HepG2 (cell line): ENCODE data around the gene SDK1. TPM values are rescaled to one million over a fixed set of nuclear protein-coding genes. Genes with fewer than 3 reads are reported as not detected.

Experiments used
- ATAC-seq: fragments of 200-7000 bp; cut with Tn5 transposase; 3 replicates; pipeline ENCODE4 v1.9.1; 2020; ENCODE audit warnings: mild to moderate bottlenecking, moderate library complexity
- BruUV-seq: library from RNA; stranded (reverse); fragments of 400-500 nt; replicated peaks from 2 replicates; lab custom pipeline; 2021; lab: Mats Ljungman, UMichigan
- CTCF ChIA-PET: fragments of 300-600 bp; formaldehyde crosslinking; extraction: SDS; loops from one replicate; lab custom pipeline; 2021; ENCODE audit warnings: low total read pairs, inconsistent platforms, low intra/inter-chr PET ratio; lab: Yijun Ruan, JAX
- POLR2A ChIA-PET: fragments of 350-600 bp; sonication (Branson Sonifier 250); formaldehyde crosslinking; loops from one replicate; lab custom pipeline; 2020; ENCODE audit warnings: antibody characterized with exemption, inconsistent platforms; lab: Yijun Ruan, JAX
- DNase-seq: peaks from one replicate; pipeline ENCODE4 v3.0.0-alpha.2; 2015; ENCODE audit warnings: low spot score
- FAIRE-seq: peaks from 3 replicates; lab custom pipeline; 2011; peaks lifted over from hg19 to GRCh38; lab: Jason Lieb, UNC
- H2AFZ ChIP-seq: one replicate; pipeline ENCODE4 v1.6.1; 2011; ENCODE audit warnings: low read length, inconsistent platforms
- H3K27ac ChIP-seq: fragments of 300-600 bp; 3 replicates; pipeline ENCODE4 v1.8.0; 2011; ENCODE audit warnings: mixed run types, mild to moderate bottlenecking, mixed read lengths, low read length, inconsistent platforms; ENCODE audit not compliant: insufficient read depth; ENCODE audit errors: extremely low read length
- H3K27me3 ChIP-seq, 2 experiments: fragments of 200-600 bp in 1 of 2; 2 replicates in 1 of 2; 3 replicates in 1 of 2; pipeline versions ENCODE4 v1.6.0 to v1.8.0; 2011; ENCODE audit warnings: low read length in 2 of 2, mild to moderate bottlenecking in 2 of 2, moderate library complexity in 2 of 2, inconsistent platforms in 1 of 2; ENCODE audit not compliant: insufficient read depth in 2 of 2, control insufficient read depth in 1 of 2
- H3K36me3 ChIP-seq, 2 experiments: fragments of 200-600 bp in 1 of 2; replicated peaks in 1 of 2; 2 replicates in 1 of 2; 3 replicates in 1 of 2; pipeline versions ENCODE4 v1.5.1 to v1.8.0; 2011; ENCODE audit warnings: low read length in 2 of 2, inconsistent platforms in 1 of 2; ENCODE audit not compliant: insufficient read depth in 2 of 2, control insufficient read depth in 1 of 2
- H3K4me1 ChIP-seq: 2 replicates; pipeline ENCODE4 v1.5.1; 2012; ENCODE audit warnings: low read length, inconsistent platforms; ENCODE audit not compliant: insufficient read depth
- H3K4me2 ChIP-seq: 2 replicates; pipeline ENCODE4 v1.6.0; 2011; ENCODE audit warnings: low read depth, low read length, inconsistent platforms
- H3K4me3 ChIP-seq, 3 experiments: fragments of 200-600 bp in 1 of 3; sonication (generic), shearing (Covaris generic) in 1 of 3; replicated peaks in 1 of 3; 2 replicates each; pipeline ENCODE4 v1.5.1; 2011 to 2016; ENCODE audit warnings: low read length in 3 of 3, inconsistent platforms in 2 of 3, low read depth in 2 of 3, mild to moderate bottlenecking in 2 of 3, control low read depth in 1 of 3, mixed read lengths in 1 of 3; ENCODE audit not compliant: insufficient read depth in 1 of 3
- H3K79me2 ChIP-seq: one replicate; pipeline ENCODE4 v1.6.1; 2011; ENCODE audit warnings: low read length, inconsistent platforms; ENCODE audit not compliant: insufficient read depth
- H3K9ac ChIP-seq: 2 replicates; pipeline ENCODE4 v1.6.0; 2011; ENCODE audit warnings: mild to moderate bottlenecking, low read depth, low read length, inconsistent platforms; ENCODE audit not compliant: insufficient read depth
- H3K9me3 ChIP-seq: 2 replicates; pipeline ENCODE4 v1.5.1; 2012; ENCODE audit warnings: mild to moderate bottlenecking, low read length
- H4K20me1 ChIP-seq: 2 replicates; pipeline ENCODE4 v1.6.0; 2011; ENCODE audit warnings: inconsistent platforms, mild to moderate bottlenecking, low read length, moderate library complexity; ENCODE audit not compliant: insufficient read depth
- WGBS: methylation state at CpG from one replicate; pipeline ENCODE4 v1.1.6; 2017; ENCODE audit warnings: low lambda C conversion rate; 5-methylcytosine and 5-hydroxymethylcytosine counted together
- in situ Hi-C: cut with HindIII; loops from 2 replicates; pipeline ENCODE4 v1.10.0; 2017; ENCODE audit warnings: low pct_unique_long_range_greater_than_20kb; ENCODE audit not compliant: extremely low pct_ligation_motif_present
- intact Hi-C: fragments of 100-400 bp; cut with micrococcal nuclease; formaldehyde crosslinking; loops from one replicate; pipeline ENCODE4 v1.10.0; 2022; ENCODE audit not compliant: unreplicated experiment
- polyA plus RNA-seq, 8 experiments: library from polyadenylated mRNA; depleted of rRNA in 3 of 8; stranded (reverse) in 7 of 8; unstranded in 1 of 8; fragments of >200 nt; fragmentation: Illumina TruSeq in 4 of 8; extraction: Trizol in 4 of 8; gene quantifications; 2 replicates each; pipeline versions ENCODE4 v1.2.1 to v1.2.3, GENCODE V29; 2011 to 2016; ENCODE audit warnings: low read depth in 4 of 8, missing spikeins in 1 of 8, mixed read lengths in 1 of 8; ENCODE audit not compliant: insufficient read depth in 1 of 8
- total RNA-seq, 5 experiments: library from RNA; depleted of rRNA; stranded (reverse); fragments of >200 nt; fragmentation: Illumina TruSeq; extraction: Trizol; gene quantifications; 2 replicates each; pipeline ENCODE4 v1.2.3, GENCODE V29; 2016; ENCODE audit warnings: low read depth in 1 of 5
- TF ChIP-seq, protein P1 (sequence below): sonication (generic); formaldehyde crosslinking; IDR thresholded peaks from 2 replicates; pipeline ENCODE4 v1.4.0; 2020; ENCODE audit warnings: missing genetic modification reagents, borderline replicate concordance
- TF ChIP-seq, protein P2 (sequence below): sonication (generic); formaldehyde crosslinking; IDR thresholded peaks from 2 replicates; pipeline ENCODE4 v1.8.0; 2023; ENCODE audit warnings: mild to moderate bottlenecking, missing genetic modification reagents

The SDK1 gene
- total and polyA plus RNA-seq, 2 of the 13 experiments (the other 11 are each of a cell fraction or from before 2014, with no cell fraction given), result 0.35 to 2.4 TPM

DNA sequence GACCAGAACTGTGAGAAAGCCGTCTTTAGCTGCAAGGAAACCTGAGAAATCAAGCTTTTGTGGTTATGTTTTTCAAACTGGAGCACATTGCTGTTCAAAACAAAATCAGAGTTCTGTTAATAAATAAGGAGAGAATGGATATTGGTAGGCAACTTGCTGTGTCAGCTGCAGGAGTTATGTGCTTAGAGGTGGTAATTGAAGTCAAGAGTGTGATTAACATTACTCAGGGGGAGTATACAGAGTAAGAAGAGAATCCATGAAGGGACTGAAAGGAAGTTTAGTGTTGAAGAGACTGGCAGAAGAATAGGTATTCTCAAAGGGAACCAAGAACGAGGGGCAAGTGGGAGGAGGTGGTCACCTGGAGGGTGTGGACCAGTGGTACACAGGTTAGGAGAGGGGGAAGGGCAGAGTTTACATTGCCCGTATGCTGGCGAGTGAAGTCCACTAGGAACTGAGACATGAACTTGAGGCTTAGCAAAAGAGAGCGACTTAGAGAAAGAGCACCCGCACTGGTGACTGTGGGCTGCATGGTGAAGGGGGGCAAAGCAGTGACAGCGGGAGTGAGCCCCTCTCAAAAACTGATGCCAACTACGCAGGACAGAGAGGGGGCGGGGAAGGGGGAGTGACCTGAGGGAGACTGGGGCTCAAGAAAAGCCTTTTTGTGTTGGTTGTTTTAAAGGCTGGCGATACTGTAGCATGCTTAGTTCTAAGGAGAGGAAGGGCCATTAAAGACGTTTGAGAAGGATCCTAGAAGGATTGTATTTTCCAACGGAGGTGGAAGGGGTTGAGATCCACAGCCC lies 80.0 kb downstream of the SDK1 start:
- CTCF ChIA-PET, result no interaction called here

More for the DNA sequence above, 80.0 kb downstream of the SDK1 start:
- Histone ChIP-seq H3K4me1 (peaks cover 57% of the 10 kb centered on the region), H3K9ac (no peak overlapping the region; the same call in 1 of the 2 replicates), H3K36me3 (no peaks in the 10 kb centered on the region), H3K4me2 (peak overlapping the region; percentile 42), H2AFZ (no peak overlapping the region), H3K79me2 (no peaks in the 10 kb centered on the region), H3K9me3 (no peaks in the 10 kb centered on the region), H3K4me3 (no peak overlapping the region), H3K27me3 (no peaks in the 10 kb centered on the region), H3K27ac (peak overlapping the region; percentile 16), H4K20me1 (no peaks in the 10 kb centered on the region)
- WGBS, result 61% methylated on average over 12 of the region's 12 CpGs
- DNase-seq (no peak), FAIRE-seq (no peak), ATAC-seq (no peak)
- no TSS peak for BruUV-seq
- POLR2A ChIA-PET, result no interaction called here
- TF ChIP-seq, protein P1, sequence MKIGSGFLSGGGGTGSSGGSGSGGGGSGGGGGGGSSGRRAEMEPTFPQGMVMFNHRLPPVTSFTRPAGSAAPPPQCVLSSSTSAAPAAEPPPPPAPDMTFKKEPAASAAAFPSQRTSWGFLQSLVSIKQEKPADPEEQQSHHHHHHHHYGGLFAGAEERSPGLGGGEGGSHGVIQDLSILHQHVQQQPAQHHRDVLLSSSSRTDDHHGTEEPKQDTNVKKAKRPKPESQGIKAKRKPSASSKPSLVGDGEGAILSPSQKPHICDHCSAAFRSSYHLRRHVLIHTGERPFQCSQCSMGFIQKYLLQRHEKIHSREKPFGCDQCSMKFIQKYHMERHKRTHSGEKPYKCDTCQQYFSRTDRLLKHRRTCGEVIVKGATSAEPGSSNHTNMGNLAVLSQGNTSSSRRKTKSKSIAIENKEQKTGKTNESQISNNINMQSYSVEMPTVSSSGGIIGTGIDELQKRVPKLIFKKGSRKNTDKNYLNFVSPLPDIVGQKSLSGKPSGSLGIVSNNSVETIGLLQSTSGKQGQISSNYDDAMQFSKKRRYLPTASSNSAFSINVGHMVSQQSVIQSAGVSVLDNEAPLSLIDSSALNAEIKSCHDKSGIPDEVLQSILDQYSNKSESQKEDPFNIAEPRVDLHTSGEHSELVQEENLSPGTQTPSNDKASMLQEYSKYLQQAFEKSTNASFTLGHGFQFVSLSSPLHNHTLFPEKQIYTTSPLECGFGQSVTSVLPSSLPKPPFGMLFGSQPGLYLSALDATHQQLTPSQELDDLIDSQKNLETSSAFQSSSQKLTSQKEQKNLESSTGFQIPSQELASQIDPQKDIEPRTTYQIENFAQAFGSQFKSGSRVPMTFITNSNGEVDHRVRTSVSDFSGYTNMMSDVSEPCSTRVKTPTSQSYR (CRISPR knock-in tag), result peak; percentile 73; the same call in 1 of the 2 replicates
- TF ChIP-seq, protein P2, sequence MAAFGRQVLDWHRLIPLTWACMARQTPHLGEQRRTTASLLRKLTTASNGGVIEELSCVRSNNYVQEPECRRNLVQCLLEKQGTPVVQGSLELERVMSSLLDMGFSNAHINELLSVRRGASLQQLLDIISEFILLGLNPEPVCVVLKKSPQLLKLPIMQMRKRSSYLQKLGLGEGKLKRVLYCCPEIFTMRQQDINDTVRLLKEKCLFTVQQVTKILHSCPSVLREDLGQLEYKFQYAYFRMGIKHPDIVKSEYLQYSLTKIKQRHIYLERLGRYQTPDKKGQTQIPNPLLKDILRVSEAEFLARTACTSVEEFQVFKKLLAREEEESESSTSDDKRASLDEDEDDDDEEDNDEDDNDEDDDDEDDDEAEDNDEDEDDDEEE (CRISPR knock-in tag), result no peak
- in situ Hi-C loops (loop anchor here (25.0 kb wide), 1 partner anchor 494 kb away; no protein-coding TSS in a partner anchor), intact Hi-C loops (no loop called here)
